ENCODE data around the gene RAVER1. TPM values are rescaled to one million over a fixed set of nuclear protein-coding genes. Genes with fewer than 3 reads are reported as not detected.
"Not testable (repeated sequence)": the region's sequence is repeated elsewhere in the genome, so short reads cannot be mapped to it uniquely, and the experiment has no call there.

RAVER1 gene
- total RNA-seq, 1 donor from 2014 or later, result 6.2 TPM

- no peak for DNase-seq (ENCODE audit: low read depth in 2 of 2)
Observed at GRCh38 chr19:10290876-10291553, 42.3 kb downstream of the RAVER1 start.

GRCh38 chr19:10290357-10290875 is 42.9 kb downstream of the RAVER1 start:
- no peak for DNase-seq (ENCODE audit: low read depth in 2 of 2)

- no peak for DNase-seq (ENCODE audit: low read depth in 2 of 2)
Observed at GRCh38 chr19:10289836-10290356, 43.4 kb downstream of the RAVER1 start, which contains the start of gene ICAM5. Gene ICAM5 (plus strand): TSS chr19:10289952. CDS start chr19:10290044, 92 bp downstream.

GRCh38 chr19:10289167-10289835 is 44.0 kb downstream of the RAVER1 start:
- DNase-seq (ENCODE audit: low read depth in 2 of 2), result peak; percentile 34 to 39

GRCh38 chr19:10288662-10289166 is 44.6 kb downstream of the RAVER1 start:
- DNase-seq (ENCODE audit: low read depth in 2 of 2), result peak; percentile 46 to 54

GRCh38 chr19:10286803-10287737 is 46.3 kb downstream of the RAVER1 start, which contains the start of gene ICAM4:
Gene ICAM4 (plus strand): TSS chr19:10286955. CDS start chr19:10287013, 58 bp downstream.
- DNase-seq (ENCODE audit: low read depth in 2 of 2), result peak; percentile 53 to 77

- DNase-seq (ENCODE audit: low read depth in 2 of 2), result no peak
Observed at GRCh38 chr19:10285393-10285792, 47.9 kb downstream of the RAVER1 start.

GRCh38 chr19:10284960-10285278 is 48.4 kb downstream of the RAVER1 start:
- no peak for DNase-seq (ENCODE audit: low read depth in 2 of 2)

GRCh38 chr19:10284065-10284959 is 49.0 kb downstream of the RAVER1 start:
- DNase-seq (ENCODE audit: low read depth in 2 of 2), result no peak

- no peak for DNase-seq (ENCODE audit: low read depth in 2 of 2)
Observed at GRCh38 chr19:10283301-10284064, 49.8 kb downstream of the RAVER1 start.

GRCh38 chr19:10282043-10282442 is 51.3 kb downstream of the RAVER1 start:
- not testable (repeated sequence) for DNase-seq (ENCODE audit: low read depth in 2 of 2)

GRCh38 chr19:10279737-10280442 is 53.4 kb downstream of the RAVER1 start:
- no peak for DNase-seq (ENCODE audit: low read depth in 2 of 2)

- no peak for DNase-seq (ENCODE audit: low read depth in 2 of 2)
Observed at GRCh38 chr19:10278935-10279334, 54.4 kb downstream of the RAVER1 start.

- DNase-seq (ENCODE audit: low read depth in 2 of 2), result no peak
Observed at GRCh38 chr19:10277795-10278589, 55.3 kb downstream of the RAVER1 start.

GRCh38 chr19:10274589-10274988 is 58.7 kb downstream of the RAVER1 start:
- no peak for DNase-seq (ENCODE audit: low read depth in 2 of 2)

- peak in 1 of 2 donors; percentile 77 for DNase-seq (ENCODE audit: low read depth in 2 of 2)
Observed at GRCh38 chr19:10271543-10272086, 61.7 kb downstream of the RAVER1 start.

- DNase-seq (ENCODE audit: low read depth in 2 of 2), result peak; percentile 95 to 97
Observed at GRCh38 chr19:10270616-10271394, 62.5 kb downstream of the RAVER1 start, which contains the start of gene ICAM1. Gene ICAM1 (plus strand): TSS chr19:10271120. CDS start chr19:10271160, 40 bp downstream.

Measured in lung microvascular endothelial cell (primary cell).